IMR-90 (cell line): ENCODE measurements around the gene NPDC1. TPM values are rescaled to one million over a fixed set of nuclear protein-coding genes. Genes with fewer than 3 reads are reported as not detected.

ENCODE experiments used
- ATAC-seq: fragments of 200-7000 bp; cut with Tn5 transposase; 2 replicates; pipeline ENCODE4 v1.9.1; 2020; ENCODE audit warnings: low read depth, mild to moderate bottlenecking, moderate library complexity
- BruUV-seq: library from RNA; stranded (reverse); fragments of 400-500 nt; replicated peaks from 2 replicates; lab custom pipeline; 2021; lab: Mats Ljungman, UMichigan
- CTCF ChIA-PET: fragments of 300-600 bp; formaldehyde crosslinking; extraction: SDS; loops from one replicate; lab custom pipeline; 2021; ENCODE audit warnings: antibody characterized with exemption; lab: Yijun Ruan, JAX
- POLR2A ChIA-PET: fragments of 300-600 bp; sonication (Branson Sonifier 250); formaldehyde crosslinking; loops from one replicate; lab custom pipeline; 2022; ENCODE audit warnings: antibody characterized with exemption; ENCODE audit not compliant: unreplicated experiment; lab: Charles Lee
- DNase-seq: peaks from one replicate; pipeline ENCODE4 v3.0.0; 2013
- H2AFZ ChIP-seq: replicated peaks from 2 replicates; pipeline ENCODE3; 2013; ENCODE audit warnings: low read length, mild to moderate bottlenecking; ENCODE audit not compliant: poor library complexity
- H2AK5ac ChIP-seq: 2 replicates; pipeline ENCODE4 v1.6.1; 2013; ENCODE audit warnings: low read depth, low read length, inconsistent platforms
- H2AK9ac ChIP-seq: replicated peaks from 2 replicates; pipeline ENCODE3; 2013; ENCODE audit warnings: mild to moderate bottlenecking, low read depth, low read length, moderate library complexity; ENCODE audit not compliant: poor library complexity
- H2BK120ac ChIP-seq: 2 replicates; pipeline ENCODE4 v1.6.1; 2013; ENCODE audit warnings: low read depth, low read length, inconsistent platforms
- H2BK15ac ChIP-seq: 3 replicates; pipeline ENCODE4 v1.6.1; 2013; ENCODE audit warnings: low read depth, low read length, inconsistent platforms
- H2BK20ac ChIP-seq: 2 replicates; pipeline ENCODE4 v1.6.1; 2013; ENCODE audit warnings: low read depth, mild to moderate bottlenecking, inconsistent platforms, low read length, moderate library complexity
- H2BK5ac ChIP-seq: 2 replicates; pipeline ENCODE4 v1.6.1; 2013; ENCODE audit warnings: mild to moderate bottlenecking, low read depth, low read length, inconsistent platforms; ENCODE audit not compliant: poor library complexity, severe bottlenecking
- H3K14ac ChIP-seq: replicated peaks from 2 replicates; pipeline ENCODE4 v1.6.1; 2013; ENCODE audit warnings: low read depth, low read length, inconsistent platforms
- H3K18ac ChIP-seq: 2 replicates; pipeline ENCODE4 v1.6.1; 2013; ENCODE audit warnings: low read depth, low read length, control low read depth
- H3K23ac ChIP-seq: 2 replicates; pipeline ENCODE4 v1.6.1; 2013; ENCODE audit warnings: low read depth, low read length, inconsistent platforms
- H3K27ac ChIP-seq: 2 replicates; pipeline ENCODE4 v1.5.1; 2013; ENCODE audit warnings: mild to moderate bottlenecking, control low read depth, low read length; ENCODE audit not compliant: insufficient read depth
- H3K27me3 ChIP-seq: 2 replicates; pipeline ENCODE4 v1.6.1; 2013; ENCODE audit warnings: low read length; ENCODE audit not compliant: control insufficient read depth, insufficient read depth
- H3K36me3 ChIP-seq: 2 replicates; pipeline ENCODE4 v1.6.1; 2013; ENCODE audit warnings: low read length, mixed read lengths; ENCODE audit not compliant: control insufficient read depth, insufficient read depth
- H3K4ac ChIP-seq: 2 replicates; pipeline ENCODE4 v1.6.1; 2013; ENCODE audit warnings: low read depth, low read length, inconsistent platforms
- H3K4me1 ChIP-seq: 2 replicates; pipeline ENCODE4 v1.6.1; 2013; ENCODE audit warnings: low read length, mixed read lengths; ENCODE audit not compliant: control insufficient read depth, insufficient read depth
- H3K4me2 ChIP-seq: 2 replicates; pipeline ENCODE4 v1.6.1; 2013; ENCODE audit warnings: low read depth, mild to moderate bottlenecking, control low read depth, low read length, moderate library complexity
- H3K4me3 ChIP-seq: 2 replicates; pipeline ENCODE4 v1.5.1; 2013; ENCODE audit warnings: low read depth, mild to moderate bottlenecking, control low read depth, low read length, moderate library complexity; ENCODE audit not compliant: insufficient read depth
- H3K56ac ChIP-seq: 2 replicates; pipeline ENCODE4 v1.6.1; 2013; ENCODE audit warnings: low read length, inconsistent platforms; ENCODE audit not compliant: insufficient read depth; ENCODE audit errors: extremely low read depth
- H3K79me1 ChIP-seq, 2 experiments: 2 replicates each; pipeline ENCODE4 v1.6.1; 2013; ENCODE audit warnings: low read length in 2 of 2, inconsistent platforms in 1 of 2, low read depth in 1 of 2
- H3K9ac ChIP-seq: 2 replicates; pipeline ENCODE4 v1.6.1; 2013; ENCODE audit warnings: low read depth, low read length, control low read depth
- H3K9me1 ChIP-seq: 2 replicates; pipeline ENCODE4 v1.6.1; 2013; ENCODE audit warnings: low read length, inconsistent platforms; ENCODE audit not compliant: insufficient read depth
- H3K9me3 ChIP-seq: 2 replicates; pipeline ENCODE4 v1.6.1; 2013; ENCODE audit warnings: low read length; ENCODE audit not compliant: control insufficient read depth, insufficient read depth
- H4K20me1 ChIP-seq: 2 replicates; pipeline ENCODE4 v1.6.1; 2013; ENCODE audit warnings: low read length, inconsistent platforms; ENCODE audit not compliant: insufficient read depth
- H4K5ac ChIP-seq: 2 replicates; pipeline ENCODE4 v1.6.1; 2013; ENCODE audit warnings: mild to moderate bottlenecking, low read depth, low read length, control low read depth
- H4K8ac ChIP-seq, 2 experiments: 2 replicates each; pipeline ENCODE4 v1.6.1; 2013; ENCODE audit warnings: low read depth in 2 of 2, low read length in 2 of 2, control low read depth in 1 of 2, inconsistent platforms in 1 of 2
- H4K91ac ChIP-seq: 2 replicates; pipeline ENCODE4 v1.6.1; 2013; ENCODE audit warnings: low read depth, low read length, inconsistent platforms; ENCODE audit not compliant: insufficient read depth
- CEBPB ChIP-seq: IDR thresholded peaks from 2 replicates; pipeline ENCODE4 v1.6.1; 2012; ENCODE audit warnings: low read depth, low read length, improper control_type of control experiment
- CHD1 ChIP-seq: IDR thresholded peaks from 2 replicates; pipeline ENCODE4 v1.6.1; 2012; ENCODE audit warnings: low read depth, low read length, improper control_type of control experiment
- FOS ChIP-seq: fragments of 150-350 bp; IDR thresholded peaks from 2 replicates; pipeline ENCODE4 v1.6.1; 2016; ENCODE audit warnings: low read depth, low read length
- MXI1 ChIP-seq: IDR thresholded peaks from 2 replicates; pipeline ENCODE4 v1.6.1; 2012; ENCODE audit warnings: low read depth, mild to moderate bottlenecking, low read length, moderate library complexity, borderline replicate concordance
- RCOR1 ChIP-seq: IDR thresholded peaks from 2 replicates; pipeline ENCODE4 v1.6.1; 2012; ENCODE audit warnings: mild to moderate bottlenecking, low read length, improper control_type of control experiment; ENCODE audit not compliant: insufficient replicate concordance
- RFX5 ChIP-seq: IDR thresholded peaks from 2 replicates; pipeline ENCODE4 v1.8.0; 2012; ENCODE audit warnings: low read depth, mild to moderate bottlenecking, low read length, moderate library complexity
- SMC3 ChIP-seq: fragments of 150-350 bp; IDR thresholded peaks from 2 replicates; pipeline ENCODE4 v1.6.1; 2016; ENCODE audit warnings: low read depth, mild to moderate bottlenecking, antibody characterized with exemption, low read length, moderate library complexity
- WGBS, 2 experiments: methylation state at CpG; one replicate each; pipeline versions ENCODE4 v1.1.5 to v1.1.7; 2013; ENCODE audit warnings: missing lambda C conversion rate in 2 of 2; ENCODE audit not compliant: insufficient read length in 1 of 2; ENCODE audit errors: extremely low coverage in 2 of 2; 5-methylcytosine and 5-hydroxymethylcytosine counted together
- dilution Hi-C: fragments of 300-500 bp; cut with HindIII; formaldehyde crosslinking; loops from one replicate; pipeline ENCODE4 v1.14.3; 2018; ENCODE audit warnings: low sequenced_read_pairs; ENCODE audit not compliant: unreplicated experiment
- in situ Hi-C: fragments of 300-500 bp; cut with MboI; formaldehyde crosslinking; loops from 3 replicates; pipeline ENCODE4 v1.14.3; 2019; ENCODE audit warnings: low sequenced_read_pairs, inconsistent platforms, mixed read lengths
- intact Hi-C: fragments of 100-400 bp; cut with micrococcal nuclease; formaldehyde crosslinking; loops from 2 replicates; pipeline ENCODE4 v1.10.0; 2022
- polyA plus RNA-seq, 3 experiments: library from polyadenylated mRNA; depleted of rRNA; stranded (reverse); fragments of >200 nt; gene quantifications; 2 replicates each; pipeline ENCODE4 v1.2.3, GENCODE V29; 2012; ENCODE audit warnings: low replicate concordance in 1 of 3
- total RNA-seq: library from RNA; depleted of rRNA; stranded (reverse); fragments of >200 nt; gene quantifications from 2 replicates; pipeline ENCODE4 v1.2.3, GENCODE V29; 2012
- TF ChIP-seq, protein P1 (sequence below): fragments of 150-350 bp; IDR thresholded peaks from 2 replicates; pipeline ENCODE4 v1.6.1; 2016; ENCODE audit warnings: low read depth, mild to moderate bottlenecking, low read length, moderate library complexity, borderline replicate concordance

Gene NPDC1
- total and polyA plus RNA-seq, 2 of the 4 experiments (the other 2 are of a cell fraction) = 2.7 to 58.1 TPM

DNA sequence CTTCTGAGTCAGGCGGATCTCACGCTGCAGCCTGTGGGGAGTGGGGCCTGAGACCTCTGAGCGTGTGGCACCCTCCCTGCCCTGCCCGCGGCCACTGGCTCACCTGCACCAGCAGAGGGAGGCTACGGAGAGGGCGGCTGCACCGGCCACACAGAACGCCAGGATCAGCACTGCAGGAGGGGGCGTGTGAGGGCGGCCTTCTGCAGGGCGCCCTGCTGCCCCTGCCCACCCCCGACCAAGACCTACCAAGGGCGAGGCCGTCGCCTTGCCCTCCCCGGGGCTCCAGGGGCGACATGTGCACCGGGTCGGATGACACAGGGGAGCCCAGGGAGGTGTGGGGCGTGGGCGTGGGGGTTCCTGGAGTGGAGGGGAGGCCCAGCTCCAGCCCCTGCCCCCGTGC is 5.4 kb downstream of the NPDC1 start:
- no peak overlapping the region for H3K56ac ChIP-seq
- H2AK5ac ChIP-seq = no peak overlapping the region
- no peak overlapping the region for H3K27ac ChIP-seq
- H2BK120ac ChIP-seq = no peak overlapping the region
- H2AFZ ChIP-seq = no peak overlapping the region
- H3K9me1 ChIP-seq = no peaks in the 10 kb centered on the region
- no peak overlapping the region for H3K23ac ChIP-seq
- H2BK15ac ChIP-seq = no peak overlapping the region
- H3K27me3 ChIP-seq = no peaks in the 10 kb centered on the region
- dilution Hi-C loops (no loop called here), intact Hi-C loops (no loop called here), in situ Hi-C loops (no loop called here)
- peaks cover 30% of the 10 kb centered on the region for H4K20me1 ChIP-seq
- WGBS, 2 experiments = 89% methylated on average over 7 of the region's 23 CpGs; no CpG with 5 or more reads in 1 of the 2 experiments
- no peak overlapping the region for H4K91ac ChIP-seq
- DNase-seq (no peak), ATAC-seq (no peak)
- no peak overlapping the region for H4K8ac ChIP-seq
- no peak overlapping the region for H3K9ac ChIP-seq
- no peak for TF ChIP-seq CEBPB
- no peak for TF ChIP-seq SMC3
- no peak for TF ChIP-seq RCOR1
- TF ChIP-seq FOS = no peak
- TF ChIP-seq CHD1 = no peak
- no peak for TF ChIP-seq MXI1
- TF ChIP-seq, protein P1, sequence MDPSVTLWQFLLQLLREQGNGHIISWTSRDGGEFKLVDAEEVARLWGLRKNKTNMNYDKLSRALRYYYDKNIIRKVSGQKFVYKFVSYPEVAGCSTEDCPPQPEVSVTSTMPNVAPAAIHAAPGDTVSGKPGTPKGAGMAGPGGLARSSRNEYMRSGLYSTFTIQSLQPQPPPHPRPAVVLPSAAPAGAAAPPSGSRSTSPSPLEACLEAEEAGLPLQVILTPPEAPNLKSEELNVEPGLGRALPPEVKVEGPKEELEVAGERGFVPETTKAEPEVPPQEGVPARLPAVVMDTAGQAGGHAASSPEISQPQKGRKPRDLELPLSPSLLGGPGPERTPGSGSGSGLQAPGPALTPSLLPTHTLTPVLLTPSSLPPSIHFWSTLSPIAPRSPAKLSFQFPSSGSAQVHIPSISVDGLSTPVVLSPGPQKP = no peak
- TF ChIP-seq RFX5 = no peak
- H3K18ac ChIP-seq = no peak overlapping the region
- peaks cover 11% of the 10 kb centered on the region for H3K4me1 ChIP-seq
- POLR2A ChIA-PET = no interaction called here
- H3K4me3 ChIP-seq = no peak overlapping the region
- no peak overlapping the region for H2BK5ac ChIP-seq
- H2AK9ac ChIP-seq = no peak overlapping the region
- CTCF ChIA-PET = no interaction called here
- no peaks in the 10 kb centered on the region for H3K9me3 ChIP-seq
- H3K4ac ChIP-seq = no peak overlapping the region
- BruUV-seq = no TSS peak
- H3K4me2 ChIP-seq = no peak overlapping the region
- H3K14ac ChIP-seq = no peak overlapping the region
- H3K79me1 ChIP-seq = peaks cover 5 to 16% of the 10 kb centered on the region in 2 experiments; a peak in 3 of 4 replicates
- H2BK20ac ChIP-seq = no peak overlapping the region
- H4K5ac ChIP-seq = no peak overlapping the region
- H3K36me3 ChIP-seq = peaks cover 17% of the 10 kb centered on the region
